H9 (cell line): ENCODE results near the gene WDR27. TPM values are rescaled to one million over a fixed set of nuclear protein-coding genes. Genes with fewer than 3 reads are reported as not detected.

ENCODE experiments used
- DNase-seq: peaks from one replicate; pipeline ENCODE4 v3.0.0-alpha.2; 2017
- H2AFZ ChIP-seq: one replicate; pipeline ENCODE4 v1.6.1; 2013; ENCODE audit warnings: mild to moderate bottlenecking, low read length, control low read depth, moderate library complexity
- H2AK5ac ChIP-seq: 2 replicates; pipeline ENCODE4 v1.6.1; 2013; ENCODE audit warnings: low read length, control low read depth, mixed read lengths; ENCODE audit not compliant: insufficient read length
- H2BK120ac ChIP-seq: one replicate; pipeline ENCODE4 v1.6.1; 2013; ENCODE audit warnings: low read depth, mild to moderate bottlenecking, low read length, control low read depth, inconsistent platforms; ENCODE audit not compliant: poor library complexity, severe bottlenecking
- H2BK12ac ChIP-seq: 2 replicates; pipeline ENCODE4 v1.6.1; 2013; ENCODE audit warnings: low read length, control low read depth, mixed read lengths, low read depth; ENCODE audit not compliant: insufficient read length
- H2BK15ac ChIP-seq: 2 replicates; pipeline ENCODE4 v1.6.1; 2013; ENCODE audit warnings: low read depth, low read length, control low read depth
- H2BK20ac ChIP-seq: one replicate; pipeline ENCODE4 v1.6.1; 2013; ENCODE audit warnings: low read depth, mild to moderate bottlenecking, low read length, control low read depth, inconsistent platforms; ENCODE audit not compliant: poor library complexity, severe bottlenecking
- H2BK5ac ChIP-seq: 2 replicates; pipeline ENCODE4 v1.6.1; 2013; ENCODE audit warnings: low read length, control low read depth, mixed read lengths; ENCODE audit not compliant: insufficient read length
- H3K14ac ChIP-seq: 2 replicates; pipeline ENCODE4 v1.6.1; 2013; ENCODE audit warnings: low read length, control low read depth; ENCODE audit not compliant: insufficient read depth
- H3K18ac ChIP-seq: 2 replicates; pipeline ENCODE4 v1.6.1; 2013; ENCODE audit warnings: low read depth, mild to moderate bottlenecking, mixed read lengths, low read length, control low read depth; ENCODE audit not compliant: insufficient read length
- H3K23ac ChIP-seq: 2 replicates; pipeline ENCODE4 v1.6.1; 2013; ENCODE audit warnings: low read length, control low read depth, mixed read lengths, low read depth; ENCODE audit not compliant: insufficient read length
- H3K23me2 ChIP-seq: 2 replicates; pipeline ENCODE4 v1.6.1; 2013; ENCODE audit warnings: low read depth, mild to moderate bottlenecking, mixed read lengths, low read length, control low read depth; ENCODE audit not compliant: insufficient read length, poor library complexity, severe bottlenecking
- H3K27ac ChIP-seq: 2 replicates; pipeline ENCODE4 v1.5.1; 2013; ENCODE audit warnings: low read length, control low read depth, mixed read lengths, low read depth; ENCODE audit not compliant: insufficient read length
- H3K27me3 ChIP-seq: 2 replicates; pipeline ENCODE4 v1.6.1; 2013; ENCODE audit warnings: low read length, control low read depth, inconsistent platforms; ENCODE audit not compliant: insufficient read depth
- H3K4ac ChIP-seq: 2 replicates; pipeline ENCODE4 v1.6.1; 2013; ENCODE audit warnings: low read depth, mild to moderate bottlenecking, control low read depth, inconsistent platforms, low read length, moderate library complexity
- H3K4me1 ChIP-seq: 2 replicates; pipeline ENCODE4 v1.6.1; 2013; ENCODE audit warnings: low read length, control low read depth, inconsistent platforms; ENCODE audit not compliant: insufficient read depth
- H3K4me2 ChIP-seq: 2 replicates; pipeline ENCODE4 v1.6.1; 2013; ENCODE audit warnings: low read length, control low read depth, mixed read lengths; ENCODE audit not compliant: insufficient read length, insufficient read depth
- H3K56ac ChIP-seq: 2 replicates; pipeline ENCODE4 v1.6.1; 2013; ENCODE audit warnings: low read depth, mild to moderate bottlenecking, mixed read lengths, low read length, control low read depth; ENCODE audit not compliant: insufficient read length
- H3K79me1 ChIP-seq: 2 replicates; pipeline ENCODE4 v1.6.1; 2013; ENCODE audit warnings: low read depth, mild to moderate bottlenecking, moderate library complexity, low read length, control low read depth, inconsistent platforms; ENCODE audit not compliant: insufficient read depth, poor library complexity, severe bottlenecking
- H3K79me2 ChIP-seq: 2 replicates; pipeline ENCODE4 v1.6.1; 2013; ENCODE audit warnings: low read length, control low read depth, inconsistent platforms; ENCODE audit not compliant: insufficient read depth
- H3K9ac ChIP-seq: 2 replicates; pipeline ENCODE4 v1.6.1; 2013; ENCODE audit warnings: low read length, control low read depth, mixed read lengths; ENCODE audit not compliant: insufficient read length; ENCODE audit errors: extremely low read depth
- H3K9me3 ChIP-seq: one replicate; pipeline ENCODE4 v1.6.1; 2013; ENCODE audit warnings: low read depth, low read length, inconsistent platforms; ENCODE audit not compliant: control insufficient read depth
- H3T11ph ChIP-seq: one replicate; pipeline ENCODE4 v1.6.1; 2013; ENCODE audit warnings: mild to moderate bottlenecking, low read length, control low read depth, inconsistent platforms
- H4K20me1 ChIP-seq: one replicate; pipeline ENCODE4 v1.6.1; 2013; ENCODE audit not compliant: control insufficient read depth, insufficient read length, insufficient read depth
- H4K5ac ChIP-seq: 2 replicates; pipeline ENCODE4 v1.6.1; 2013; ENCODE audit warnings: low read depth, mild to moderate bottlenecking, mixed read lengths, low read length, control low read depth; ENCODE audit not compliant: insufficient read length
- H4K8ac ChIP-seq: replicated peaks from 2 replicates; pipeline ENCODE4 v1.6.1; 2013; ENCODE audit warnings: low read length, control low read depth, mixed read lengths, low read depth; ENCODE audit not compliant: insufficient read length
- H4K91ac ChIP-seq: 2 replicates; pipeline ENCODE4 v1.6.1; 2013; ENCODE audit warnings: low read depth, mild to moderate bottlenecking, moderate library complexity, mixed read lengths, low read length, control low read depth; ENCODE audit not compliant: insufficient read length
- H3K27ac Mint-ChIP-seq, 3 experiments: 2 replicates in 2 of 3; 3 replicates in 1 of 3; pipeline ENCODE4 v1.8.0; 2020 to 2021; ENCODE audit warnings: mixed read lengths in 3 of 3, mild to moderate bottlenecking in 1 of 3, moderate library complexity in 1 of 3
- H3K27me3 Mint-ChIP-seq: 2 replicates; pipeline ENCODE4 v1.8.0; 2021; ENCODE audit warnings: low read depth, mild to moderate bottlenecking, moderate library complexity, mixed read lengths
- H3K36me3 Mint-ChIP-seq, 3 experiments: 2 replicates in 2 of 3; 3 replicates in 1 of 3; pipeline ENCODE4 v1.8.0; 2020 to 2021; ENCODE audit warnings: low read depth in 3 of 3, mixed read lengths in 3 of 3; ENCODE audit not compliant: insufficient read depth in 1 of 3
- H3K4me1 Mint-ChIP-seq, 2 experiments: 2 replicates each; pipeline ENCODE4 v1.8.0; 2020; ENCODE audit warnings: mixed read lengths in 2 of 2
- H3K4me3 Mint-ChIP-seq, 2 experiments: 2 replicates in 1 of 2; 3 replicates in 1 of 2; pipeline ENCODE4 v1.8.0; 2020 to 2021; ENCODE audit warnings: mild to moderate bottlenecking in 2 of 2, mixed read lengths in 2 of 2, moderate library complexity in 1 of 2
- H3K9me3 Mint-ChIP-seq, 2 experiments: 2 replicates in 1 of 2; 3 replicates in 1 of 2; pipeline ENCODE4 v1.8.0; 2020; ENCODE audit warnings: mild to moderate bottlenecking in 2 of 2, mixed read lengths in 2 of 2, moderate library complexity in 1 of 2
- CTCF ChIP-seq: fragments of 200-600 bp; sonication (generic); conservative IDR thresholded peaks from 3 replicates; pipeline ENCODE4 v1.8.0; 2021; ENCODE audit warnings: antibody characterized with exemption, mild to moderate bottlenecking
- WGBS: extraction: QIAGEN DNeasy Blood & Tissue Kit; methylation state at CpG from one replicate; pipeline ENCODE4 v1.1.7; 2013; ENCODE audit warnings: missing lambda C conversion rate, low lambda C conversion rate, mixed read lengths; ENCODE audit not compliant: insufficient read length; ENCODE audit errors: extremely low coverage; 5-methylcytosine and 5-hydroxymethylcytosine counted together
- total RNA-seq: library from RNA; stranded (reverse); gene quantifications from 2 replicates; pipeline ENCODE4 v1.2.1, GENCODE V29; 2021

Gene WDR27
- total RNA-seq, 1 experiment from 2014 or later, result 48.7 TPM

GRCh38 chr6:169648092-169648491 is 53.7 kb downstream of the WDR27 start:
- H3K27ac Mint-ChIP-seq, result no peak overlapping the region
- H3K4me1 Mint-ChIP-seq, result no peaks in the 10 kb centered on the region
- Histone ChIP-seq H2BK5ac (no peak overlapping the region), H3K23me2 (peaks cover 2% of the 10 kb centered on the region), H3K23ac (no peak overlapping the region), H2BK20ac (no peak overlapping the region), H2BK15ac (no peak overlapping the region), H3K18ac (no peak overlapping the region), H2AFZ (no peak overlapping the region), H4K20me1 (no peaks in the 10 kb centered on the region), H3K79me2 (no peaks in the 10 kb centered on the region), H3T11ph (no peak overlapping the region), H3K9ac (no peak overlapping the region), H3K27me3 (no peaks in the 10 kb centered on the region), H3K27ac (no peak overlapping the region), H2BK12ac (no peak overlapping the region), H4K5ac (no peak overlapping the region), H3K14ac (no peak overlapping the region), H2BK120ac (no peak overlapping the region), H3K4me1 (no peaks in the 10 kb centered on the region), H4K8ac (no peak overlapping the region), H3K79me1 (no peaks in the 10 kb centered on the region), H3K9me3 (no peaks in the 10 kb centered on the region), H3K4ac (no peak overlapping the region), H4K91ac (no peak overlapping the region), H3K4me2 (no peak overlapping the region), H3K56ac (no peak overlapping the region), H2AK5ac (no peak overlapping the region)
- no peak for DNase-seq
- WGBS, result no CpG with 5 or more reads among the region's 10 CpGs
- H3K27me3 Mint-ChIP-seq, result no peaks in the 10 kb centered on the region
- H3K36me3 Mint-ChIP-seq, result peaks cover 10 to 31% (median 11%) of the 10 kb centered on the region in 3 experiments; a peak in 6 of 7 replicates
- no peak overlapping the region for H3K4me3 Mint-ChIP-seq
- no peaks in the 10 kb centered on the region for H3K9me3 Mint-ChIP-seq
- no peak for TF ChIP-seq CTCF
